Caco-2 (cell line): ENCODE results near the gene LGALS3. TPM values are rescaled to one million over a fixed set of nuclear protein-coding genes. Genes with fewer than 3 reads are reported as not detected.
A peak's percentile ranks its signal among the peaks of the same experiment; 100 is the strongest.

Experiments used
- BruUV-seq: library from RNA; stranded (reverse); fragments of 400-500 nt; replicated peaks from 2 replicates; lab custom pipeline; 2021; lab: Mats Ljungman, UMichigan
- CTCF ChIA-PET: fragments of 300-600 bp; sonication (Branson Sonifier 250); formaldehyde crosslinking; loops from one replicate; lab custom pipeline; 2022; ENCODE audit warnings: antibody characterized with exemption; lab: Charles Lee
- POLR2A ChIA-PET: fragments of 300-600 bp; sonication (Branson Sonifier 250); formaldehyde crosslinking; loops from one replicate; lab custom pipeline; 2022; ENCODE audit warnings: antibody characterized with exemption; lab: Charles Lee
- DNase-seq, 2 experiments: peaks; one replicate each; pipeline versions ENCODE4 v3.0.0 to v3.0.0-alpha.2; 2020 to 2022
- H3K27me3 ChIP-seq: replicated peaks from 2 replicates; pipeline ENCODE4 v1.6.0; 2011; ENCODE audit warnings: low read length; ENCODE audit not compliant: control insufficient read depth, insufficient read depth
- H3K36me3 ChIP-seq: 2 replicates; pipeline ENCODE4 v1.5.1; 2011; ENCODE audit warnings: low read length; ENCODE audit not compliant: control insufficient read depth, insufficient read depth
- H3K4me1 ChIP-seq: fragments of 250-450 bp; sonication (Bioruptor Pico); 2 replicates; pipeline ENCODE4 v1.5.1; 2020; ENCODE audit warnings: mild to moderate bottlenecking
- H3K4me3 ChIP-seq: 2 replicates; pipeline ENCODE4 v1.5.1; 2011; ENCODE audit warnings: low read depth, mild to moderate bottlenecking, control low read depth, low read length
- H3K9me3 ChIP-seq: fragments of 250-450 bp; sonication (Bioruptor Pico); 2 replicates; pipeline ENCODE4 v1.5.1; 2020; ENCODE audit warnings: mild to moderate bottlenecking, moderate library complexity
- H3K27ac Mint-ChIP-seq: one replicate; pipeline ENCODE4 v1.8.0; 2022; ENCODE audit warnings: mixed read lengths; ENCODE audit not compliant: unreplicated experiment
- H3K27me3 Mint-ChIP-seq: one replicate; pipeline ENCODE4 v1.8.0; 2022; ENCODE audit warnings: mixed read lengths; ENCODE audit not compliant: insufficient read depth, unreplicated experiment
- H3K36me3 Mint-ChIP-seq: one replicate; pipeline ENCODE4 v1.8.0; 2022; ENCODE audit warnings: mild to moderate bottlenecking, mixed read lengths; ENCODE audit not compliant: insufficient read depth, unreplicated experiment
- H3K4me1 Mint-ChIP-seq: one replicate; pipeline ENCODE4 v1.8.0; 2022; ENCODE audit warnings: low read depth, mixed read lengths; ENCODE audit not compliant: unreplicated experiment
- H3K4me3 Mint-ChIP-seq: one replicate; pipeline ENCODE4 v1.8.0; 2022; ENCODE audit warnings: mild to moderate bottlenecking, moderate library complexity, mixed read lengths; ENCODE audit not compliant: unreplicated experiment
- H3K9me3 Mint-ChIP-seq: one replicate; pipeline ENCODE4 v1.8.0; 2022; ENCODE audit warnings: mixed read lengths; ENCODE audit not compliant: unreplicated experiment
- intact Hi-C: fragments of 100-400 bp; cut with micrococcal nuclease; formaldehyde crosslinking; loops from one replicate; pipeline ENCODE4 v1.10.0; 2022; ENCODE audit not compliant: unreplicated experiment
- total RNA-seq: library from RNA; stranded (reverse); gene quantifications from 2 replicates; pipeline ENCODE4 v1.2.3, GENCODE V29; 2022
- TF ChIP-seq, protein P1 (sequence below), 2 experiments: fragments of 200-600 bp in 1 of 2; IDR thresholded peaks; 1 replicate in 1 of 2; 2 replicates in 1 of 2; pipeline versions ENCODE4 v1.5.1 to v1.8.0; 2011 to 2022; ENCODE audit warnings: antibody characterized with exemption in 1 of 2, control low read depth in 1 of 2, inconsistent platforms in 1 of 2, low read depth in 1 of 2, low read length in 1 of 2, mild to moderate bottlenecking in 1 of 2, moderate library complexity in 1 of 2; ENCODE audit not compliant: insufficient read depth in 1 of 2, severe bottlenecking in 1 of 2, unreplicated experiment in 1 of 2

LGALS3 gene
- total RNA-seq, 1 experiment from 2014 or later, result 206 TPM

GRCh38 chr14:55127460-55127951, 1.5 kb upstream of the LGALS3 start:
- Mint-ChIP-seq H3K4me1 (peaks cover 38% of the 10 kb centered on the region), H3K4me3 (no peak overlapping the region), H3K27me3 (no peaks in the 10 kb centered on the region), H3K27ac (peak overlapping the region; percentile 83), H3K36me3 (peaks cover 44% of the 10 kb centered on the region), H3K9me3 (no peaks in the 10 kb centered on the region)
- ChIA-PET POLR2A (interaction anchor here (0.6 to 2.2 kb wide), 4 partner anchors 24 to 50 kb away, joined by 3 to 15 read pairs (median 6); no protein-coding TSS in a partner anchor), CTCF (no interaction called here)
- H3K9me3 ChIP-seq, result no peaks in the 10 kb centered on the region
- no peaks in the 10 kb centered on the region; the same call in 1 of the 2 replicates for H3K36me3 ChIP-seq
- H3K27me3 ChIP-seq, result no peaks in the 10 kb centered on the region
- TF ChIP-seq, protein P1, sequence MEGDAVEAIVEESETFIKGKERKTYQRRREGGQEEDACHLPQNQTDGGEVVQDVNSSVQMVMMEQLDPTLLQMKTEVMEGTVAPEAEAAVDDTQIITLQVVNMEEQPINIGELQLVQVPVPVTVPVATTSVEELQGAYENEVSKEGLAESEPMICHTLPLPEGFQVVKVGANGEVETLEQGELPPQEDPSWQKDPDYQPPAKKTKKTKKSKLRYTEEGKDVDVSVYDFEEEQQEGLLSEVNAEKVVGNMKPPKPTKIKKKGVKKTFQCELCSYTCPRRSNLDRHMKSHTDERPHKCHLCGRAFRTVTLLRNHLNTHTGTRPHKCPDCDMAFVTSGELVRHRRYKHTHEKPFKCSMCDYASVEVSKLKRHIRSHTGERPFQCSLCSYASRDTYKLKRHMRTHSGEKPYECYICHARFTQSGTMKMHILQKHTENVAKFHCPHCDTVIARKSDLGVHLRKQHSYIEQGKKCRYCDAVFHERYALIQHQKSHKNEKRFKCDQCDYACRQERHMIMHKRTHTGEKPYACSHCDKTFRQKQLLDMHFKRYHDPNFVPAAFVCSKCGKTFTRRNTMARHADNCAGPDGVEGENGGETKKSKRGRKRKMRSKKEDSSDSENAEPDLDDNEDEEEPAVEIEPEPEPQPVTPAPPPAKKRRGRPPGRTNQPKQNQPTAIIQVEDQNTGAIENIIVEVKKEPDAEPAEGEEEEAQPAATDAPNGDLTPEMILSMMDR (IDR thresholded peaks at IDR 0.05; ENCODE audit: insufficient read depth in 1 of 2, low read depth in 1 of 2, low read length in 1 of 2, severe bottlenecking in 1 of 2, unreplicated experiment in 1 of 2), result peak in 1 of 2 experiments; percentile 1
- intact Hi-C loops, result no loop called here
- H3K4me3 ChIP-seq, result no peak overlapping the region
- peak; percentile 62 to 78 for DNase-seq
- H3K4me1 ChIP-seq, result peaks cover 74% of the 10 kb centered on the region
- BruUV-seq, result no TSS peak

GRCh38 chr14:55128386-55129085, 516 bp upstream of the LGALS3 start:
- H3K9me3 Mint-ChIP-seq, result no peaks in the 10 kb centered on the region
- peak; percentile 47 to 62 for DNase-seq
- ChIA-PET POLR2A (interaction anchor here (0.6 to 2.4 kb wide), 9 partner anchors 9 to 77 kb away, joined by 3 to 54 read pairs (median 4); no protein-coding TSS in a partner anchor), CTCF (interaction anchor here (0.6 to 1.6 kb wide), 3 partner anchors 26 to 268 kb away, joined by 5 to 10 read pairs (median 6); no protein-coding TSS in a partner anchor)
- H3K4me1 Mint-ChIP-seq, result peaks cover 27% of the 10 kb centered on the region
- no TSS peak for BruUV-seq
- H3K36me3 Mint-ChIP-seq, result peaks cover 48% of the 10 kb centered on the region
- TF ChIP-seq, protein P1 (IDR thresholded peaks at IDR 0.05; ENCODE audit: insufficient read depth in 1 of 2, low read depth in 1 of 2, low read length in 1 of 2, severe bottlenecking in 1 of 2, unreplicated experiment in 1 of 2), result no peak
- no peaks in the 10 kb centered on the region for H3K27me3 Mint-ChIP-seq
- H3K4me3 Mint-ChIP-seq, result peak overlapping the region; percentile 89
- H3K4me3 ChIP-seq, result peak overlapping the region; percentile 96
- H3K9me3 ChIP-seq, result no peaks in the 10 kb centered on the region
- H3K27ac Mint-ChIP-seq, result peak overlapping the region; percentile 73
- intact Hi-C loops, result loop anchor here (1.0 kb wide), 1 partner anchor 25 kb away; no protein-coding TSS in a partner anchor
- no peaks in the 10 kb centered on the region for H3K27me3 ChIP-seq
- peaks cover 2% of the 10 kb centered on the region; the same call in 1 of the 2 replicates for H3K36me3 ChIP-seq
- peaks cover 73% of the 10 kb centered on the region for H3K4me1 ChIP-seq

- Mint-ChIP-seq H3K9me3 (no peaks in the 10 kb centered on the region), H3K27me3 (no peaks in the 10 kb centered on the region), H3K36me3 (peaks cover 58% of the 10 kb centered on the region), H3K4me3 (peak overlapping the region; percentile 89), H3K4me1 (peaks cover 18% of the 10 kb centered on the region), H3K27ac (peak overlapping the region; percentile 83)
- no TSS peak for BruUV-seq
- ChIA-PET CTCF (interaction anchor here (0.7 to 1.6 kb wide), 2 partner anchors 22 to 27 kb away, joined by 5 to 6 read pairs; no protein-coding TSS in a partner anchor), POLR2A (interaction anchor here (0.7 to 2.4 kb wide), 9 partner anchors 8 to 78 kb away, joined by 3 to 54 read pairs (median 3); partner anchors contain the start of gene MAPK1IP1L)
- Histone ChIP-seq H3K4me1 (peaks cover 65% of the 10 kb centered on the region), H3K9me3 (no peaks in the 10 kb centered on the region), H3K36me3 (peaks cover 2% of the 10 kb centered on the region), H3K4me3 (peak overlapping the region; percentile 96), H3K27me3 (no peaks in the 10 kb centered on the region)
- intact Hi-C loops, result loop anchor here (1.0 kb wide), 1 partner anchor 26 kb away; no protein-coding TSS in a partner anchor
- peak; percentile 66 to 74 for DNase-seq
- TF ChIP-seq, protein P1 (IDR thresholded peaks at IDR 0.05; ENCODE audit: insufficient read depth in 1 of 2, low read depth in 1 of 2, low read length in 1 of 2, severe bottlenecking in 1 of 2, unreplicated experiment in 1 of 2), result no peak
Observed at GRCh38 chr14:55129428-55130195, 560 bp downstream of the LGALS3 start.
